Measurements from ENCODE around the gene CTPS2.
A peak's percentile ranks its signal among the peaks of the same experiment; 100 is the strongest.
"Not testable (repeated sequence)": the region's sequence is repeated elsewhere in the genome, so short reads cannot be mapped to it uniquely, and the experiment has no call there.

CTPS2 gene, protein sequence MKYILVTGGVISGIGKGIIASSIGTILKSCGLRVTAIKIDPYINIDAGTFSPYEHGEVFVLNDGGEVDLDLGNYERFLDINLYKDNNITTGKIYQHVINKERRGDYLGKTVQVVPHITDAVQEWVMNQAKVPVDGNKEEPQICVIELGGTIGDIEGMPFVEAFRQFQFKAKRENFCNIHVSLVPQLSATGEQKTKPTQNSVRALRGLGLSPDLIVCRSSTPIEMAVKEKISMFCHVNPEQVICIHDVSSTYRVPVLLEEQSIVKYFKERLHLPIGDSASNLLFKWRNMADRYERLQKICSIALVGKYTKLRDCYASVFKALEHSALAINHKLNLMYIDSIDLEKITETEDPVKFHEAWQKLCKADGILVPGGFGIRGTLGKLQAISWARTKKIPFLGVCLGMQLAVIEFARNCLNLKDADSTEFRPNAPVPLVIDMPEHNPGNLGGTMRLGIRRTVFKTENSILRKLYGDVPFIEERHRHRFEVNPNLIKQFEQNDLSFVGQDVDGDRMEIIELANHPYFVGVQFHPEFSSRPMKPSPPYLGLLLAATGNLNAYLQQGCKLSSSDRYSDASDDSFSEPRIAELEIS

DNA sequence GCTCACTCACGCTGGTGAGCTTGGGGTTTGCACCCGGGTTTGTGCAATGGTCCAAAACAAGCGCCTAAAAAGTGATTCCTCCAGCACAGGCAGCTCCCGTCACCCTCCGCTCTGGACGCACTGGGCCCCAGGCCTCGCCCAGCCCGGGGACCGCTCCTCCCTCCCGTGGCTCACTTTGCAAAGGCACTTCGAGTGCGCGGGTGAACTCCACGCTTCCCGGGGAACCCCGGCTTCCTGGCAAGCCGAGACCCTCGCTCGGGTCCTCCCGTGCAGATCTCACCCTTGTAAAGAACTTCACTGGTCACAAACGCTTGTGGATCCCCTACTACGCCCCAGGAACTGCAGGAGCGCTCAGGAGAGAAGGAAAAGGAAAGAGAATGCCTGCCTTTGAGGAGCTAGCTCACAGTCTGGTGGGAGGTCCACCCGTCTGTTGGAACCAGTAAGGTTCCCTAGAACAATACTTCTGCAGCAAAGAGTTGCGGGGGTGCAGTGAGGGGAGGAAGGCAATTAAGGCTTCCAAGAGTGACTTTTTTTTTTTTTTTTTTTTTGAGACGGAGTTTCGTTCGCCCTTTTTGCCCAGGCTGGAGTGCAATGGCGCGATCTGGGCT lies at the start of gene CTPS2:
Gene CTPS2, minus strand, starts transcription at position 122 of the 608 bp plus-strand sequence. CDS start 9,767 bp downstream, outside the sequence.
- peak; percentile 7 to 71 (median 50) for DNase-seq
- intact Hi-C loops (cut with DNase I), result no loop called here

DNA sequence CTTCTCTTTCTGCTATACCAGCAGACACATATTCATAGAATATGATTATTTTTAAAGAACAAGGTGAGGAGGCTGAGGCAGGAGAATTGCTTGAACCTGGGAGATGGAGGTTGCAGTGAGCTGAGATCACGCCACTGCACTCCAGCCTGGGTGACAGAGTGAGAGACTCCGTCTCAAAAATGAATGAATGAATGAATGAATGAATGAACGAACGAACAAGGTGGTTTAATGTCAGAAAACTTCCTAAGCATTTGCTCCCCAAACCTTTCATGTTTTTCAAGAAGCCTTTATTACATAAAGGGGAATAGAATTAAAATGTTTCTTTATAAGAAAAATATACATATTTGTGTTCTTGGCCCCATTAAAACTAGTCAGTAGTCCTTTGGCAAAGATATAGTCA lies 49.0 kb upstream of the CTPS2 start:
- intact Hi-C loops (cut with DNase I); DNase-seq: not testable (repeated sequence)

DNA sequence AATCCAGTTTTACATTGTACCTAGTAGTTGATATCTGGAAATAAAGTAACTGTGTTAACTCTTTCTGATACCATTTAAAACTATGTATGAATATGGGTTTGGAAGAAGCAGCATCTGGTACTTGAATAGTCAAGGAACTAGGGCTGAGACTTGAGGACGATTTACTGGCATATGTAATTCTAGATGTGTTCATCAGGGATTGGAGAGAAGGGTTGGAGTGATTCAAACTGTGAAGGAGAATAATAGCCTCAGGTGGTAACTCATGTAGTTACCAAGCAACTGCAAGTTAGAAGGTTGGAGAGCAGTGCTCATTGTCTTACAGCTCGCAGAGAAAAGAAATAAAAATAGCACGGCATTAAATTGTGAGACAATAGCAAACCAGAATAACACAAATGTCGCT lies 44.3 kb upstream of the CTPS2 start:
- peak in 2 of 42 donors; percentile 6 to 10 for DNase-seq
- intact Hi-C loops (cut with DNase I), result no loop called here

DNA sequence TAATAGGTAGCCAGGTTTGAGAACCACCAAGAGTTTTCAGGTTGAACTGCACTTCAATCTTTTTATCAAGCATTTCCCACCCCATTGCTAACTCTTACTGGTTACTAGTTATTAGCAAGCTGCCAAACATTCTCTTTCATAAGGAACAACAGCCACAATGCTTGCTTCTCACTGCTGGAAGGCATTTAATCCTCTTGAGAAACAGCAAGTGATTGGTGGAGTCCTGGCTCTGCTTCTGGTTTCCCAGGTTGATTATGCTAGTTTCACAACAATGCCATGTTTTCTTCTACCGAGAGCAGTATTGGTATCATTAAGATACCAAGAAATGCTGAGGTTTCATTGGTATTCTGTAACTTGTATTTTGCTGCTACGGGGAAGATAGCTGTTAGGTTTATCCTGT lies 41.5 kb upstream of the CTPS2 start:
- intact Hi-C loops (cut with DNase I), result no loop called here
- DNase-seq, result no peak

DNA sequence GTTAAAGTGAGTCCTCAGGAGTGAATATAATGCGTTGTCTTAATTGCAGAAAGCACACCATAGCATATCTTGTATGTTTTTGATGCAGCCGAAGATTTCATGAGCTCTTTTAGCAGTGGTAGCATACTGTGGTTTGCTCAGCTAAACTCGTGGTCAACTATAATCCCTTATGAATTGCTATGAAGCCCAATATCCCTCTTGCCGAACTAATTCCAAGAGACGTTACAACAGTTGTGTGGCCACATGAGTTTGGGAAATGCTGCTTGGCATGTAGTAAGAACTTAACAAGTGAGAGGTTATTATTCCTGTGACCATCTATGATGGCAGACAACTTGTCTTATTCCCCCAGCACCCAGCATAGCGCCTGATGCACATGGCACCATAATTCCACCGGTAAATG lies 37.7 kb upstream of the CTPS2 start:
- intact Hi-C loops (cut with DNase I), result no loop called here
- DNase-seq, result no peak

DNA sequence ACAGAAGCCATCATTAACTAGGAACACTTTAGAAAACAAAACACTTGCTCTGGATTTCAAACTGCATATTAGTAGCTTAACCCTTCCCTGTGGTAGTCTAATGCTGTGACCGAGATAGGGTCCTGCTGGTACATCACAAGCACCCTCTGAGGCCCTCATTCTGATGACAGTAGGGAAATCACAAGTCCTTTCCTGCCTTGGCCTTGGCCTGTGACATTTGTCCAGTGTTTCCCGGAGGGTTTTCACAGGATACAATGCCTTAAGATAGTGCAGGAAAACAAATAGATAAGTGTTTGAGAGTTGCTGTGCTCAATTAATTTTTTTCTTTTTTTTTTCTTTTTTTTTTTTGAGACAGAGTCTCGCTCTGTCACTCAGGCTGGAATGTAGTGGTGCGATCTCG lies 36.0 kb upstream of the CTPS2 start:
- intact Hi-C loops (cut with DNase I), result no loop called here
- no peak for DNase-seq

DNA sequence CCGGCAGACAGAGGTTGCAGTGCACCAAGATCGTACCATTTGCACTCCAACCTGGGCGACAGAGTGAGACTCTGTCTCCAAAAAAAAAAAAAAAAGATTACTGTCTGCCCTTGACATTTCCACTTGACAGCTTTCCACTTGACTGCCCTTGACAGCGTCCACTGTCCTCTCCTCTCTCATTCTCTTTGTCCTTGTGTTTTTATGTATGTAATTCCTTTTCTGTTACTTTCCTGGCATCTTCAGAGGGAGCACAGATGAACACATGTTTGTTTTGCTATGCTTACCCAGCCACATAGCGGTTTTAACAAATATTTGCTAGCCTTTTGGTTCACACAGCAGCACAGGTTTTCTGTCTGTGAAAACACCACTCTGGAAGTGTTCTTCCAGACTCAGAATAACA lies 33.2 kb upstream of the CTPS2 start:
- intact Hi-C loops (cut with DNase I), result no loop called here
- no peak for DNase-seq

DNA sequence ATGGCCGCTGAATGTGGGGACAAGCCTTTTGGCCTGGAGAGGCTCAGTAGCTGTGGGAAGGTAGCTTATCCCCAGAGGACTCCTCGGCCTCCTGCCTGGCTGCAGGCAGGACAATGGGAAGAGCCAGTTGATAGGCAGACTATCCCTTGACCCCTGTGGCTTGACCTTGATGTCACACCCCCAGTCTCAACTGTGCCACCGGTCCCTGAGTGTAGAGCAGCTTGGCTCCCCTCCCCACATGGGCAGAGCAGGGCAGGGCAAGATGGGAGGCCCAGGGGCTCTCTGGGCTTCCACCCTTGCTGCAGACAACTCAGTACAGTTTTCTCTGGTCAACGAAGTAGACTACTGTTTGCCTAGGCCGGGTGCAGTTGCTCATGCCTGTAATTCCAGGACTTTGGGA lies 32.6 kb upstream of the CTPS2 start:
- intact Hi-C loops (cut with DNase I), result no loop called here
- DNase-seq, result no peak

DNA sequence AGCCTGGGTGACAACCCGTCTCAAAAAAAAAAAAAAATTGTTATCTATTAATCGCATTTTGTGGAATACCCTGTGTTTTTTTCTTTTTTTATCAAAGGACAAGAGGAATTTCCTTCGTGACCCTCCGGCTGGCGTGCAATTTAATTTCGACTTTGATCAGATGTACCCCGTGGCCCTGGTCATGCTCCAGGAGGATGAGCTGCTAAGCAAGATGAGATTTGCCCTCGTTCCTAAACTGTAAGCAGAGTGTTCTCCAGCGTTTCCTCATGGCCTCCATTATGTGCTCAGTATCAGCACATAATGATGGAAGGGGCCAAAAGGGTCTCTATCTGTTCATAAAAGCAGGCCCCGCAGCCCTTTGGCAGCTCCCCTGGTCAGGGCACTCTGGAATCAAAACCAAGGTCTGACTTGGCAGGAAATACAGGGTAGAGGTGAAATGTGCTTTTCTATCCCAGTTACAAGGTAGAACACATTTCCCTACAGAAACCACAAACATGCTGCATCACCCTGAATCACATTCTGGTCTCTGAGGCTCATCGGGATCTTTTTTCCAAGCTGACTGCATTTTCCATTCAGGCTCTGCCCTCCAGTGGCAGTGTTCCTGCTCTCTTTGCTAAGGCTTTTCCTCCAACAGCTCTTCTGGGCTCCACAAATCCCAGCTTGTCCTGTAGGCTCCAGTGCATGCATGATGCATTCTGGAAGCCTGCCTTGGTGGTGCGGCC lies 31.3 kb upstream of the CTPS2 start:
- intact Hi-C loops (cut with DNase I), result no loop called here
- DNase-seq, result no peak

DNA sequence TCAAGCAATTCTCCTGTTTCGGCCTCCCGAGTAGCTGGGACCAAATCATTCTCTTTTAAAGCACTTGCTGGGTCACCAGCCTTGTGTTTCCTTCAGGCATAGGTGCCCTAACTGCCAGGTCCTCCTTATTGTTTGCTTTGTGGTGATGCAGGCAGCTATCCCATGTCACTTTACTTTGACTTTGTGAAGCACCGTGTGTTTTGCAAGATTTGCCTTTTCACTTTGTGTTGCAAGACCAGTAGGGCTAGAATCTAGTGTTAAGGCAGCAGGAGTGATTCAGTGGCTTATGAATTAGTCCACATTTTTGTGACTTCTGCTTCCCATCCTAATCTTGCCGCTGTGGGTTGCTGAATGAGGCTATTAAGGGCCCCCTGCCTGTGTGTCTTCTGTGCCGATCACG lies 27.1 kb upstream of the CTPS2 start:
- intact Hi-C loops (cut with DNase I), result no loop called here
- DNase-seq, result no peak

DNA sequence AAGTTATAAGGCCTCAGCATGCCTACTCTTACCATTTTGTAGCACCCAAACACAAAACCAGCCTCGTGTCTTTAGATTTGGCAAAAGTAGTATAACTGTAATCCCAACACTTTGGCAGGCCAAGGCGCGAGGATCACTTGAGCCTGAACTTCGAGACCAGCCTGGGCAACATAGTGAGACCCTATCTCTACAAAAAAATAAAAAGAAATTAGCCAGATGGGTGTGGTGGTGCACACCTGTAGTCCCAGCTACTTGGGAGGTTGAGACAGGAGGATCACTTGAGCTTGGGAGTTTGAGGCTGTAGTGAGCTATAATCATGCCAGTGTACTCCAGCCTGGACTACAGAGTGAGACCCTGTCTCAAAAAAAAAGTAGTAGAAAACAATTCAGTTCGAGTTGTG lies 24.6 kb upstream of the CTPS2 start:
- intact Hi-C loops (cut with DNase I), result no loop called here
- DNase-seq, result no peak

DNA sequence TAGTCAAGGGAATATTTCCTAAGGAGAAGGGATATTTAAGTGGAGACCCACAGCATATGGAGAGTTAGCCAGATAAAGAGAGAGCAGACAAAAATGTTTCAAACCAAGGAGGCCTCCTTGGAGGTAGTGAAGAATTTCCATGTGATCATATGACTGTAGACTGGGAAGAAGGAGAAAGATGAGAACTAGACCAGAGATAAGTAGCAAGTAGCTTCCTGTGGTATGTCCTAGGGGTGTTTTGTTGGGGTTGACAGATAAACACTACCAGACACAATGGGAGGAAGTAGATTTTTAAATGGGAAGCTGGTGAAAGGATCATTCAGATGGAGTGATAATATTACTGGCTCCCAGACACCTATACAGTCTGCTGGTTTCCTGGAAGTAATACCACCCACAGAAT lies 20.5 kb upstream of the CTPS2 start:
- intact Hi-C loops (cut with DNase I), result no loop called here
- DNase-seq, result no peak

DNA sequence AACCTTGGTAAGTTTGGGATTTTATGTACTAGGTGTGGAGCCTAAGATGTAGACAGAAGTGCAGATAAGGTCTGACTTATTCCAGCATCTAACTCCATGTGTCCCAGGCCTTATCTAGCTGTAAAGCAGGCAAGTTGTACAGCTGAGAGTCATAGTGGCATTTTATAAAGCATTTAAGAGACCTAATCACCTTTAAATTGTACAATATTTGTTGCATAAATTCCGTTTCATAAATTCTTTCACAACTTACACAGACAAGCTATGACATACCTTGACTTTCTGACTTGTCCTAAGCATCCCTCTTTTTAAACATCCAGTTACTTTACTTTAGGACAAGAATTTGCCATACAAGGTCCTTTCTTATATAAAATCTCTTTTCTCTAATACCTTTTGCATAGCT lies 18.0 kb upstream of the CTPS2 start:
- DNase-seq, result no peak
- intact Hi-C loops (cut with DNase I), result no loop called here

DNA sequence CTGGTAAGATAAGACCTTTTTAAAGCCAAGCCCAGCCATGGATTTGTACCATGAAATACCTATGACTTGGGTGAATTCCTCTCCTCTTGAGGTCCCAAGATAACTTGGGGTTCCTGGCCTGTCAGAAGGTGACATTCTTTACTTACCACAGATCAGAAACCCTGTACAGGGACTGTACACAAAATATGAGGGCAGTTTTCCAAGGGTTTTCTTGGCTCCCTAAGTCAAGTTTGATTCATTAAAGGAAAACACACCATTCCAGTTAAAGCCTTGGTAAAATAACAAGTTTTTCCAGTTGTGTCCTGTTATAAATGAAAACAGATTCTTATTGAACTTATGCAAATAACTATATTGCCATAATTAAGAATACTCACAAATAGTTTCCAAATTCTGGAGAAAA lies 15.2 kb upstream of the CTPS2 start:
- intact Hi-C loops (cut with DNase I), result no loop called here
- DNase-seq, result no peak

DNA sequence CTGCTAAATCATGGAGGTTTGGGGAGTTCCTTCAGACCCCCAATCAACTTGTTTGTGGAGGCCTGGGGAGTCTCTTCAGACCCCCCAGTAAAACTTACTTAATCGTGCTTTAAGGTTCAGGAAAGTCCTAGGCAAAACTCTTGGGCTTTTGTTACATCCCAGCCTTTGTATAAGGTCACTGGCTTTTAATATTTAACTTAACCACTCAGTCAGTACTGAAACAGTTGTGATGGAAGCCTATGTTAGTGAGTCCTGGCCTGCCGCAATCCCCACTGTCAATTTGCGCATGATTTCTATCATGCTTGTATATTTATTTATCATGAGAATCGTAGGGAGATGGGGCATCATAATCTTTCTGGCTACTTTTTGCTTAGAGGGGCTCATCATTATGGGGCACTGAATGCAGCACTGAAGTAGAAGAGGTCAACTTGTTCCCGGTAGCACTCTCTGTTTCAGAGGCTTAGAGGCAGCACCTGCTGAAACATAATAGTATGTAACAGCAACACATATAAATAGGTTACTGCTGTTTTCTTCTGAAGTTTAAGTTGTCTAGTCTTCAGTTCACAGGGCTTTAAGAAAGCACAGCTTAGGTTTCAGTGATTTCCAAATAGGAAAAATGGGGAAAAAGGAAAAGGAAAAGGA lies 14.0 kb upstream of the CTPS2 start:
- DNase-seq; intact Hi-C loops (cut with DNase I): not testable (repeated sequence)

DNA sequence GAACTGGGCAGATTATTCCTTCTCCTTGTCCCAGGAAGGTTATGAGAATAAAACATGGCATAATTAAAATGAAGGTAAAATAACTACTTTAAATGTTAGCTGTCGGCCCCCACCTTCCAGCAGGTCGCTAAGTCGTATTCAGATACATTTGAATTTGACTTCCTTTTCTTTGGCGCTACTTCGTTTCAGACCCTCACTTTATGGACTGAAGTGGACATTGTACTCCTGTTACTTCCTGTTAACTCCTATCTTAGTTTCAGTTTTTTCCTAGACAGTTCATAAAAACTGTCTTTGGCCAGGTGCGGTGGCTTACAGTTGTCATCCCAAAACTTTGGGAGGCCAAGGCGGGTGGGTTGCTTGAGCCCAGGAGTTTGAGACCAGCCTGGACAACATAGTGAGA lies 12.6 kb upstream of the CTPS2 start:
- intact Hi-C loops (cut with DNase I), result no loop called here
- DNase-seq, result no peak

DNA sequence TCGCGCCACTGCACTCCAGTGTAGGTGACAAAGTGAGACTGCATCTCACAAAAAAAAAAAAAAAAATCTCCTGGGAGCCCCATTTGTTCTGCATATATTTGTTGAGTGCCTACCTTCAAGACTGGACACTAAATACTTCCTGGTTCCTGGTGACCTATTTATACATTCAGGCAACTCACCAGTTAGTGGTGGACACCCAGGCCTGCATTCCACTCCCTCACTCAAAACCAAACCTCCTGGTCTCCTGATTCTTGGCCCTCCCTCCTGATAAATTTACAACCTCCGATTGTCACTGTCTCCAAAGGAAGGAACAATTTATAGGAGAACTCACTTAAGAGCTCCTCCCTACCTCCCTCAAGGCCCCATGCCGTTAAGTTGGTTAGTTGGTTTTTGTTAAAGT lies 10.0 kb upstream of the CTPS2 start:
- DNase-seq, result no peak
- intact Hi-C loops (cut with DNase I), result no loop called here

DNA sequence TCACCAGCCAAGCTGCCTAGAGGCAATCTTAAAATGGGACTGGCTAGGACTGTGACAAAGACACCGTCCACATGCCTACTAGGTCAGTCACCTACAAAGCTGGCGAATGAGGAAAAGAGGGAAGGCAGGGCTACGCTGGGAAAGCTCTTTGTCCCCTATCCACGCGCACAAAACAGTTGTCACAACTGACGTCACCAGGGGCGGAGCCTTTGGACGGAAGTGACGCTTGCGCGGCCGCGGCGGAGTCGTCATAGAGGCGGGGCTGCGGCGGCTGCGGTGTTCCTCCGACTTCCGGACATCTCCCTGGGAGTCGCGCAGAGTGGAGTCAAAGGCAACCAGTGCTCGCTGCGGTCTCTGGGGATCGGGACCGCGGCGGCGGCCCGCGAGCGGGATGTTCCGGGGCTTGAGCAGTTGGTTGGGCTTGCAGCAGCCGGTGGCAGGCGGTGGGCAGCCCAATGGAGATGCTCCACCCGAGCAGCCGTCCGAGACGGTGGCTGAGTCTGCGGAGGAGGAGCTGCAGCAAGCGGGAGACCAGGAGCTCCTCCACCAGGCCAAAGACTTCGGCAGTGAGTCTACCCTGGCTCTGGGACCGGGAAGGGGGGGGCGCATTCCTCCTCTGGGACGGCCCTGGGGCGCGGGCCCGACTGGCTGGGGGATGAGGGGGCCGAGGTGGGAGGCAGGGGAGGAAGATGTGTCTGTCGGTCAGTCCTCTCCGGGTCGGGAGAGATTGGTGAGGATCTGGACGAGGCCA lies 7.0 kb upstream of the CTPS2 start, which contains the start of gene SYAP1:
Gene SYAP1, plus strand, starts transcription at position 279 of the 751 bp plus-strand sequence. Its CDS starts 113 bp downstream, at position 392.
- DNase-seq, result peak; percentile 90 to 99 (median 98)
- intact Hi-C loops (cut with DNase I), result no loop called here

Data from head of caudate nucleus (tissue), 42 donors.